Endothelial cell of umbilical vein (primary cell): ENCODE data around the gene CCNF. TPM values are rescaled to one million over a fixed set of nuclear protein-coding genes. Genes with fewer than 3 reads are reported as not detected.

Source experiments
- BruUV-seq: library from RNA; stranded (reverse); fragments of 400-500 nt; replicated peaks from 2 replicates; lab custom pipeline; 2021; lab: Mats Ljungman, UMichigan
- CTCF ChIA-PET: fragments of 300-600, 350-600 bp; sonication (Branson Sonifier 250); formaldehyde crosslinking; loops from one replicate; lab custom pipeline; 2021; ENCODE audit warnings: antibody characterized with exemption, inconsistent platforms; lab: Charles Lee
- POLR2A ChIA-PET: fragments of 300-600, 350-600 bp; sonication (Branson Sonifier 250); formaldehyde crosslinking; loops from one replicate; lab custom pipeline; 2021; ENCODE audit warnings: antibody characterized with exemption, inconsistent platforms; lab: Charles Lee
- DNase-seq: peaks from one replicate; pipeline ENCODE4 v3.0.0-alpha.2; 2011; ENCODE audit warnings: low read depth, low spot score
- FAIRE-seq: peaks from 2 replicates; lab custom pipeline; 2011; peaks lifted over from hg19 to GRCh38; lab: Jason Lieb, UNC
- H2AFZ ChIP-seq: 2 replicates; pipeline ENCODE4 v1.6.0; 2012; ENCODE audit warnings: low read depth, low read length, control low read depth, inconsistent platforms
- H3K27ac ChIP-seq: 2 replicates; pipeline ENCODE4 v1.5.1; 2011; ENCODE audit warnings: low read depth, mild to moderate bottlenecking, control low read depth, low read length, moderate library complexity; ENCODE audit not compliant: insufficient read depth
- H3K27me3 ChIP-seq, 2 experiments: 2 replicates each; pipeline versions ENCODE4 v1.6.0 to v1.6.1; 2011; ENCODE audit warnings: low read length in 2 of 2, mixed read lengths in 1 of 2; ENCODE audit not compliant: control insufficient read depth in 2 of 2, insufficient read depth in 2 of 2
- H3K36me3 ChIP-seq, 2 experiments: 2 replicates in 1 of 2; 3 replicates in 1 of 2; pipeline ENCODE4 v1.5.1; 2011; ENCODE audit warnings: low read length in 2 of 2, mild to moderate bottlenecking in 1 of 2, moderate library complexity in 1 of 2; ENCODE audit not compliant: control insufficient read depth in 2 of 2, insufficient read depth in 2 of 2; ENCODE audit errors: extremely low read depth in 1 of 2
- H3K4me1 ChIP-seq: 3 replicates; pipeline ENCODE4 v1.5.1; 2011; ENCODE audit warnings: mild to moderate bottlenecking, low read length; ENCODE audit not compliant: control insufficient read depth, insufficient read depth; ENCODE audit errors: extremely low read depth
- H3K4me2 ChIP-seq: 2 replicates; pipeline ENCODE4 v1.6.1; 2011; ENCODE audit warnings: low read length, control low read depth, mixed read lengths; ENCODE audit not compliant: insufficient read depth
- H3K4me3 ChIP-seq, 3 experiments: fragments of 200-600 bp in 1 of 3; sonication (generic), shearing (Covaris generic) in 1 of 3; replicated peaks in 1 of 3; 2 replicates each; pipeline ENCODE4 v1.5.1; 2011 to 2016; ENCODE audit warnings: control low read depth in 3 of 3, low read length in 3 of 3, mild to moderate bottlenecking in 2 of 3, inconsistent platforms in 1 of 3, low read depth in 1 of 3, moderate library complexity in 1 of 3; ENCODE audit not compliant: insufficient read depth in 1 of 3
- H3K79me2 ChIP-seq: 2 replicates; pipeline ENCODE4 v1.6.0; 2012; ENCODE audit warnings: low read length, inconsistent platforms; ENCODE audit not compliant: control insufficient read depth, insufficient read depth
- H3K9ac ChIP-seq: replicated peaks from 2 replicates; pipeline ENCODE3; 2011; ENCODE audit warnings: low read length, control low read depth; ENCODE audit not compliant: insufficient read depth; ENCODE audit errors: extremely low read depth
- H3K9me1 ChIP-seq: replicated peaks from 3 replicates; pipeline ENCODE4 v1.6.0; 2011; ENCODE audit warnings: mild to moderate bottlenecking, low read length; ENCODE audit not compliant: control insufficient read depth, insufficient read depth; ENCODE audit errors: extremely low read depth
- H3K9me3 ChIP-seq: replicated peaks from 2 replicates; pipeline ENCODE4 v1.5.1; 2012; ENCODE audit warnings: low read length, inconsistent platforms; ENCODE audit not compliant: control insufficient read depth, insufficient read depth
- H4K20me1 ChIP-seq: replicated peaks from 2 replicates; pipeline ENCODE3; 2011; ENCODE audit warnings: mild to moderate bottlenecking, low read length; ENCODE audit not compliant: control insufficient read depth, insufficient read depth; ENCODE audit errors: extremely low read depth
- EZH2 ChIP-seq: IDR thresholded peaks from 2 replicates; pipeline ENCODE4 v1.6.1; 2012; ENCODE audit warnings: borderline replicate concordance, low read depth, mild to moderate bottlenecking, moderate library complexity, low read length, inconsistent platforms; ENCODE audit not compliant: severe bottlenecking
- FOS ChIP-seq: IDR thresholded peaks from 2 replicates; pipeline ENCODE4 v1.6.1; 2011; ENCODE audit warnings: mild to moderate bottlenecking, low read length, moderate library complexity, borderline replicate concordance; ENCODE audit not compliant: insufficient read depth
- GATA2 ChIP-seq: IDR thresholded peaks from 2 replicates; pipeline ENCODE4 v1.7.0; 2011; ENCODE audit warnings: low read depth, mild to moderate bottlenecking, moderate library complexity, mixed read lengths, low read length; ENCODE audit not compliant: insufficient read length, insufficient read depth
- JUN ChIP-seq: IDR thresholded peaks from 2 replicates; pipeline ENCODE4 v1.6.1; 2011; ENCODE audit warnings: borderline replicate concordance, low read depth; ENCODE audit not compliant: insufficient read length, insufficient read depth
- MAX ChIP-seq: IDR thresholded peaks from 2 replicates; pipeline ENCODE4 v1.6.1; 2011; ENCODE audit not compliant: insufficient read depth, insufficient read length
- MYC ChIP-seq: IDR thresholded peaks from one replicate; pipeline ENCODE4 v1.6.1; 2011; ENCODE audit warnings: mild to moderate bottlenecking, low read depth, low read length
- POLR2AphosphoS5 ChIP-seq: IDR thresholded peaks from 2 replicates; pipeline ENCODE4 v1.6.1; 2012; ENCODE audit warnings: low read depth, mild to moderate bottlenecking, control low read depth, low read length, moderate library complexity; ENCODE audit not compliant: insufficient read depth
- dilution Hi-C: fragments of 300-500 bp; cut with MboI; formaldehyde crosslinking; loops from one replicate; pipeline ENCODE4 v1.15.0; 2019; ENCODE audit warnings: low sequenced_read_pairs; ENCODE audit not compliant: extremely low pct_ligation_motif_present
- intact Hi-C: fragments of 100-400 bp; cut with micrococcal nuclease; formaldehyde crosslinking; loops from one replicate; pipeline ENCODE4 v1.10.0; 2022
- polyA plus RNA-seq, 4 experiments: library from polyadenylated mRNA; depleted of rRNA in 3 of 4; stranded (reverse) in 3 of 4; unstranded in 1 of 4; fragments of >200 nt; gene quantifications; 2 replicates each; pipeline versions ENCODE4 v1.2.1 to v1.2.3, GENCODE V29; 2011 to 2012; ENCODE audit warnings: missing spikeins in 1 of 4
- total RNA-seq: library from RNA; stranded (reverse); gene quantifications from 2 replicates; pipeline ENCODE4 v1.2.3, GENCODE V29; 2021

CCNF gene
- total and polyA plus RNA-seq, 2 donors (not counting 3 experiments of a cell fraction or from before 2014, with no cell fraction given) = 13.9 to 48.9 TPM

GRCh38 chr16:2457267-2457666 lies 28.0 kb downstream of the CCNF start:
- TF ChIP-seq JUN (no peak), FOS (no peak), GATA2 (no peak), MYC (no peak), EZH2 (no peak), POLR2AphosphoS5 (no peak), MAX (no peak)
- Histone ChIP-seq H3K79me2 (no peaks in the 10 kb centered on the region), H3K4me2 (no peak overlapping the region), H3K9ac (no peak overlapping the region), H4K20me1 (no peaks in the 10 kb centered on the region), H3K27ac (no peak overlapping the region), H2AFZ (no peak overlapping the region), H3K4me1 (peaks cover 10% of the 10 kb centered on the region), H3K9me1 (no peaks in the 10 kb centered on the region), H3K27me3 (no peaks in the 10 kb centered on the region), H3K9me3 (no peaks in the 10 kb centered on the region), H3K4me3 (no peak overlapping the region), H3K36me3 (peaks cover 18 to 21% of the 10 kb centered on the region in 2 experiments)
- intact Hi-C loops (no loop called here), dilution Hi-C loops (no loop called here)
- DNase-seq (no peak), FAIRE-seq (no peak)
- POLR2A ChIA-PET = no interaction called here
- CTCF ChIA-PET = interaction anchor here (1.6 kb wide), 1 partner anchor 16 kb away, joined by 4 read pairs; no protein-coding TSS in a partner anchor
- BruUV-seq = no TSS peak

- no TSS peak for BruUV-seq
- CTCF ChIA-PET = interaction anchor here (1.6 kb wide), 1 partner anchor 17 kb away, joined by 4 read pairs; no protein-coding TSS in a partner anchor
- Histone ChIP-seq H3K4me1 (peaks cover 10% of the 10 kb centered on the region), H3K4me3 (no peak overlapping the region), H3K79me2 (no peaks in the 10 kb centered on the region), H2AFZ (no peak overlapping the region), H4K20me1 (no peaks in the 10 kb centered on the region), H3K9ac (no peak overlapping the region), H3K4me2 (no peak overlapping the region), H3K27me3 (no peaks in the 10 kb centered on the region), H3K9me3 (no peaks in the 10 kb centered on the region), H3K36me3 (peaks cover 11 to 21% of the 10 kb centered on the region in 2 experiments), H3K9me1 (no peaks in the 10 kb centered on the region), H3K27ac (no peak overlapping the region)
- intact Hi-C loops (no loop called here), dilution Hi-C loops (no loop called here)
- POLR2A ChIA-PET = no interaction called here
- FAIRE-seq = no peak
- no peak for TF ChIP-seq FOS
- TF ChIP-seq POLR2AphosphoS5 = no peak
- TF ChIP-seq EZH2 = no peak
- TF ChIP-seq MYC = no peak
- no peak for TF ChIP-seq JUN
- TF ChIP-seq MAX = no peak
- DNase-seq = no peak
Observed at GRCh38 chr16:2457946-2458345, 28.7 kb downstream of the CCNF start.
